HG03064 (cell line): ENCODE measurements around the gene IGLL1.
"Not testable (repeated sequence)": the region's sequence is repeated elsewhere in the genome, so short reads cannot be mapped to it uniquely, and the experiment has no call there.

Experiments used
- ATAC-seq: cut with Tn5 transposase; IDR thresholded peaks from one replicate; pipeline ENCODE4 v1.9.1; 2021; ENCODE audit warnings: low read depth; ENCODE audit not compliant: unreplicated experiment

IGLL1 gene

DNA sequence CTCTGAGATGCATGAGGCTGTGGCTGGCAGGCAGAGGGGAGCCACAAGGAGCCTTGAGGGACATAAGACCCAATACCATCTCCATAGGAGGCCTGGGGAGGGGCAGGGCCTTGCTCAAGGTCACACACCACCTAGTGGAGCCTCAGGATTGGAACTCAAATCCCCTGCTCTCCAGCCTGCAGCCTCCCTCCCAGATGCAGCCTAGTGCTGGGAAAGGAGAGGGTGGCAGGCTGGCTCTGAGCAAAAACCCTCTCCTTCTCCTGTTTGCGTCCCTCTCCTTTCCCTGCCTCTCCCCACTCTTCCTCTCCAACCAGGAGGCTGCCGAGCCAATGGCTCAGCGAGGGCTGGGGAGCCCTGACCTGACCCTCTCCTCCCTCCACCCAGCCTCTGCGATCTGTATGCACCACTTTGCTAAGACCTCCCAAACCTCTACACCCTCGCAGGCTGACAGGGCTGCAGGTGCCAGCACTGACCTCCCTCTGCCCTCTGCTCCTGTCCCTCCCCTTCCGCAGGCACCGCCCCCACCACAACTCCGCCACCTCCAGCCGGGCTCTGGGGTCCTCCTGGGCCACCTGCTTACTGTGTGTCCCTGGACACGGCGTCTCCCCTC is 14.7 kb downstream of the IGLL1 start:
- no peak for ATAC-seq

DNA sequence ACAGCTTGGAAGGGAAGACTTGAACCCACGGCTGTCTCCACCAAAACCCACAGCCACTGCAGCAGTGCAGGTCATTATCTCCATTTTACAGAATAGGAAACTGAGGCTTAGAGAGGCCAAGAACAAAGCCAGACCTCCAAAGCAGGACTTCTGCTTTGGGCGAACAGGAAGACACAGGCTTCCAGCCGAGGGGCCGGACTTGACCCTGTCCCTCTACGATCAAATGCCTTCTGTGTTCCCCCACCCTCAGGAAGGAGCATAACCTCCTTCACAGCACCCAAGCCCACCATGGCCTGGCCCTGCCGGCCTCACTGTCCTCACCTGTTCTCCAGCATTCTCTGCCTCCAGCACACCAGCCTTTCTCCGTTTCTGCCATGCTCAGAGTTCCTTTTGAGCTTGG is 15.8 kb downstream of the IGLL1 start:
- no peak for ATAC-seq

DNA sequence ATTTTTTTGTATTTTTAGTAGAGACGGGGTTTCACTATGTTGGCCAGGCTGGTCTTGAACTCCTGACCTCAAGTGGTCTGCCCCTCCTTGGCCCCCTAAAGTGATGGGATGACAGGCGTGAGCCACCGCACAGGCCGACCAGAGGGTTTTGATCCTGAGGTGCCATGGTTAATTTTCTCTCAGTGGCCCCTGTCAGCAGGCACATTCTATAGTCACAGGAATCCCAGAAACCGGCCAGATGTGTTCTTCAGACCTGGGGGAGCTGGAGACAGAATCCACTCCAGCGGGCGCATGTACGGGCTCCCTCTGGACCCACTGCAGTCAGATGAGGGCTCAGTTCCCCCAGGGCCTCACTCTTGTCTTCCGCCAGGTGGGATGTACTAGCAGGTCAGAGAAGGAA is 17.0 kb downstream of the IGLL1 start:
- no peak for ATAC-seq

DNA sequence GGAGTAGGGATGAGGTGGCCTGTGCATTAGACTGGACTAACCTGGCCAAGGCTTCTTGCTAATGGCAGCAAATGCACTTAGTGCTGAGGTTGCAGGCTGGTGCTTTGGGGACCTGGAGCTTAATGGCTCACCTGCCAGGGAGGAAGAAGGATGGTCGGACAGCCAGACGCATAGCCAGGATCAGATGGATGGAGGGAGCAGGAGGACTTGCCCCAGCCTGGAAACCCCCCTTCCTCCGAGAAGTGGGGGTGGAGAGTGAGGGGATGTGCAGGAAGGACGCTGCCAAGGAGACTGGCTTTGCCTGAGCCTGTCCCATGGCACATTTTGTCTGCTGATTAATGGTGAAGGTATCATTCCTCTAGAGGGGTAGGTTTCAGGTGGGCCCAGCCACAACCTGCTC is 17.9 kb downstream of the IGLL1 start:
- ATAC-seq = no peak

DNA sequence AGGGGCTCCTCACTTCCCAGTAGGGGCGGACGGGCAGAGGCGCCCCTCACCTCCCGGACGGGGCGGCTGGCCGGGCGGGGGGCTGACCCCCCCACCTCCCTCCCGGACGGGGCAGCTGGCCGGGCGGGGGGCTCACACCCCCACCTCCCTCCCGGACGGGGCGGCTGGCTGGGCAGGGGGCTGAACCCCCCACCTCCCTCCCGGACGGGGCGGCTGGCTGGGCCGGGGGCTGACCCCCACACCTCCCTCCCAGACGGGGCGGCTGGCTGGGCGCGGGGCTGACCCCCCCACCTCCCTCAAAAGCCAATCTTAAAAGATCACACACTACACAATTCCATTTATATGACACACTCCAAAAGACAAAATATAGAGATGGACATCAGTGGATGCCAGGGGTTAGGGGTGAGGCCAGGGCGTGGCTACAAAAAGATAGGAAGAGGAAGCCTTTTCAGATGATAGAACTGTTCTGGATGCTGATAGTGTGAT is 19.0 kb downstream of the IGLL1 start:
- ATAC-seq = not testable (repeated sequence)

DNA sequence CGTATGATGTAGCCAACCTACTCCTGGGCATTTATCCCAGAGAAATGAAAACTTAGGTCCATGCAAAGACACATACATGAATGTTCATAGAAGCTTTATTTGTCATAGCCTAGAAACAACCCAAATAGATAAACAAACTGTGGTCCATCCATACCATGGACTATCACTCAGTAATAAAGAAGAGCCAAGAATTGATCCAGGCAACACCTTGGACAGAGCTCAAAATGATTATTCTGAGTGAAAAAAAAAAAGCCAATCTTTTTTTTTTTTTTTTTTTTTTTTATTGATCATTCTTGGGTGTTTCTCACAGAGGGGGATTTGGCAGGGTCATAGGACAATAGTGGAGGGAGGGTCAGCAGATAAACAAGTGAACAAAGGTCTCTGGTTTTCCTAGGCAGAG is 19.9 kb downstream of the IGLL1 start:
- not testable (repeated sequence) for ATAC-seq

DNA sequence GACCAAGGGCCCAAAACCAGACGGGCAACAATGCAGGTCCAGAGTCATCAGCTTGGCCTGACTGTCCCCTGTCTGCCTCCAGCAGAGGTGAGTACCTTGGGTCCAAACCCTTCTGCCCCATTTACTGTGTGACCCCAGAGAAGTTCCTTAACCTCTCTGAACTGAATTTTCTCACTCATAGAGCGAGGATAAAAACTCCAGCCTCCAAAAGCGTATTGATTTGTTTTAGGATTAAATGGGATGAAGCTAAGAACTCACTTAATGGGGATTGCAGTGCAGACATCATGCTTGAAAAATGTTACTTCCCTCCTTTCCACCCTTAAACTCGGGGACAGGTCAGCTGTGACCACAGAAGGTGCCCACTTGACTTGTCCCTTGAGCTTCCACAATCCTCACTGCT is 22.6 kb downstream of the IGLL1 start:
- no peak for ATAC-seq

DNA sequence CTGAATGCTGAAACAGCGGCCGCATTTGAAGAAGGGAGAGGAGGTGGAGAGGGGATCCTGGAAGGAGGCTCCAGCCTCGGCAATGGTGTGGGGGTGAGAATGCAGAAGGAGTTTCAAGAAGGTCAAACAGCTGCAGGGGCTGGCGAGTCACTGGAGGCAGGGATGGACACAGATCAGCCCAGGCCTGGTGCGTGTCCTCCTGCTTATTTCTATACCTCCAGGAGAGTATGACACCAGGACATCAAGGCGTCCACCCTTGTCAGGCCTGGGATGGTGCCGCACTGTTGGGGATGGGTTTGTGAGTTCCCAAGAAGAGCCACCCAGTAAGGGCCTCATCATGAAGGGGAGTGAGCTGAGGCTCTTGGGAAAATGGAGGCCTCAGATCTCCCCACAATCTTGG is 23.1 kb downstream of the IGLL1 start:
- ATAC-seq = no peak

DNA sequence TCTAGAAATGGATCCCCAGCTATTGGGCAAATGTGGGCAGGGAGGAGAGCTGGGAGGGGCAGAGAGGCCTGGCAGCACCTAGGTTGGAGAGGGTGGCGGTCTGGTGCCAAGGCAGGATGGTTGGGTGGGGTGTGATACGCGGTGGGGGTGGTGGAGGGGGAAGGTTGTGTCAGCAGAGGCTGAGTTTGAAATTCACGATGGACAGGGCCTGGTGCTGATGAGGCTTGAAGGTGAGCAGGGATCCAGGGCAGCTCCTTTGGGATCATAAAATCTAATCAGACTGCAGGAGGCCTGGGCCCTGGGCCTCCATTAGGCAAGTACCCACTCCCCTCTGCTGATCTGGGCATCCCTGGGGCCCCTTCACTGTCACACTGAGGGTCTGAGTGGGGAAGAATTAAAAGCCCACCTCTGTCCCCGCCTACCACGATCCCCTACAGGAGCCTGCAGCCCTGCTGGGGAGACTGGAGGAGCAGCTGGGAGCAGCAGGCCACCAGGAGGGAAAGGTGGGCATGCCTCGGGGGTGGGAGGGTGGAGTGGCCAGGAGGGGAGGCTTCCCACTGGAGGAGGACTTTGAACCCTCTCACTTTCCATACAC is 24.0 kb downstream of the IGLL1 start:
- ATAC-seq = no peak

DNA sequence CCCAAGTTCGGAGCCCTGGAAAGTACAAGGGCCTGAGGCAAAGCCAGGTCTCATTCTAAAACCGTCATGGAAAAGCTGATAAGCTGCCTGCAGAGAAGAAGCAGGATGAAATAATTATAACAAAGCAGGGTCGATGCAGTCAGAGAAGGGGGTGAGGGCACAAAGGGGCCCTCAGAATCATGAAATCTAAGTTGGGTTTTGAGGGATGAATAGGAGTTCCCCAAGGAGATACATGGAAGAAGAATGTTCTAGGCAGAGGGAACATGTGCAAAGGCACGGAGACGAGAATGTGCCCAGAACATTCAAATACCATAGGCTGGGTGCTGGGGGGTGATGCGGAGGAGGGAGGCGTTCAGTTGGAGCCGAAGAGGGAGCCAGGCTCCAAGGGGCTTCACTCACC is 25.0 kb downstream of the IGLL1 start:
- no peak for ATAC-seq

DNA sequence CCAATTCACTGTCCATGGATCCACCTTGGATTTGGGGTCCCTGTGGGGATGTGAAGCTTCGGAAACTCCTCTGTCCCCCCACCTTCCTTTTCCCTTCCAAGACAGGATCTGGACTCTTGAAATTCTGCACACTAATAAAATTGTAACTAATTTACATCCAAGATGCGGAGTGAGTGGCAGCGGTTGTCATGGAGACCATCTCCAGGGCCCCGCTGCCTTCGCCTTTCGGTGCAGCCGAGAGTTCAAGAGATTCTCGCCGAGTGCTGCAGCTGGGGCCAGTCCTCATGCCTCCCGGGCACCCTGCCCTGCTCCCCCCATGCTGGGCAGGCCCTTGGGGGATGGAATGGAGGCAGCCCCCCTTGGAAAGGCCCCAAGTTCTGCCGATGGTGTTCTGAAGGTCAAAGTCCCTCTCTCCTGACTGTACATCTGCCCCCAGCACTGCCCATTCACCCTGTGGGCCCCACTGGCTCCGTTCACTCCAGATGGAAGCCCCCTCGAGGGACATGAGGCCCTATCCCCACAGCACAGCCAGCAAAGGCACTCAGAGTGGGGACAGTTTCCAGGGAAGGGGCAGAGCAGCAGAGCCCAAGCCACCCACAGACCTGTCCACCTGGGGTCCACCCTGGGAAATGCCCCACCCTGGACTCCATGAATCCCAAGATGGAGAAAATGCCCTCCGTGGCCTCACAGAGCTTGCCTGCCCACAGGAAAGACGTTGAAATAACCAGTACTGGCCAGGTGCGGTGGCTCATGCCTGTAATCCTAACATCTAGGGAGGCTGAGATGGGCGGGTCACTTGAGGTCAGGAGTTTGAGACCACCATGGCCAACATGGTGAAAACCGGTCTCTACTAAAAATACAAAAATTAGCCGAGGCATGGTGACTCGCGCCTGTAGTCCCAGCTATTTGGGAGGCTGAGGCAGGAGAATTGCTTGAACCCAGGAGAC is 25.9 kb downstream of the IGLL1 start:
- ATAC-seq = no peak

DNA sequence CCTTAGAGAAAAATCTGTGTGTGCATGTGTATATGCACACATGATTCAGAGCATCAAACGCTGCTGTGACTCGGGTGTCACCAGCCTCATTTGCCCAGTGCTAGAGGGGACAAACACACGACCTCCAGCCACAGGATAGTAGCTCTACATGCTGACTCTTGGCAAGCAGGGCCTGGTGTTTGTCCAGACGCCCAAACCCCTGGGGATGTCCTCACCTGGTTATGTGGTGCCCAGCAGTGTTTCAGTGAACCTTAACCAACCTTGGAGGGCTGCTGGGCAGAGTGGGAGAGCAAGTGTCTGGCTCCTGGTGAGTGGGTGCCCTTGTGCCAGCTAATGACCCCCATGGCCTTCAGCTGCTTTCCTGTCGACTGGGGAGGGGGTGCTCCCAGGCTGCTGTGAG is 26.7 kb downstream of the IGLL1 start:
- no peak for ATAC-seq

DNA sequence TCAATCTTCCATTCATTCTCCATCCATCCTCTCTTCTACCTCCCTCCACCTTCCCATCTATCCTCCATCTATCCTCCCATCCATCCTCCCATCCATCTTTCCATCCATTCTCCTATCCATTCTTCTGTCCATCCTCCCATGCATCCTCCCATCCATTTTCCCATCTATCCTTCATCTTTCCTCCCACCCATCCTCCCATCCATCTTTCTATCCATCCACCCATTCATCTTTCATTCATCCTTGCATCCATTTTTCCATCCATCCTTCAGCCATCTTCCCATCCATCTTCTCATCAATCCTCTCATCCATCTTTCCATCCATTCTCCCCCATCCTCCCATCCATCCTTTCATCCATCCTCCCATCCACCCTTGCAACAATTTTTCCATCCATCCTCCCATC is 27.5 kb downstream of the IGLL1 start:
- no peak for ATAC-seq

DNA sequence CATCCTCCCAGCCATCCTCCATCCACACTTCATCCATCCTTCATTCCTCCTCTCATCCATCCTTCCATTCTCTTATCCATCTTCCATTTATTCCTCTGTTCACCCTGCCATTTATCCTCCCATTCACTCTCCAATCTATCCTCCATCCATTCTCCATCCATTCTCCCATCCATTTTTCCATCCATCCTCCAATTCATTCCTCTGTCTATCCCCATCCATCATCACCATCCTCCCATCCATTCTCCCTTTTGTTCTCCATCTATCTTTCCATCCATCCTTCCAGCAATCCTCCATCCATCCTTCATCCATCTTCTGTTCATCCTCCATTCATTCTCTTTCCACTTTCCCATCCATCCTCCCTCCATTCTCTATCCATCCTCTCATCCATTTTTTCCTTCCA is 28.7 kb downstream of the IGLL1 start:
- ATAC-seq = no peak

DNA sequence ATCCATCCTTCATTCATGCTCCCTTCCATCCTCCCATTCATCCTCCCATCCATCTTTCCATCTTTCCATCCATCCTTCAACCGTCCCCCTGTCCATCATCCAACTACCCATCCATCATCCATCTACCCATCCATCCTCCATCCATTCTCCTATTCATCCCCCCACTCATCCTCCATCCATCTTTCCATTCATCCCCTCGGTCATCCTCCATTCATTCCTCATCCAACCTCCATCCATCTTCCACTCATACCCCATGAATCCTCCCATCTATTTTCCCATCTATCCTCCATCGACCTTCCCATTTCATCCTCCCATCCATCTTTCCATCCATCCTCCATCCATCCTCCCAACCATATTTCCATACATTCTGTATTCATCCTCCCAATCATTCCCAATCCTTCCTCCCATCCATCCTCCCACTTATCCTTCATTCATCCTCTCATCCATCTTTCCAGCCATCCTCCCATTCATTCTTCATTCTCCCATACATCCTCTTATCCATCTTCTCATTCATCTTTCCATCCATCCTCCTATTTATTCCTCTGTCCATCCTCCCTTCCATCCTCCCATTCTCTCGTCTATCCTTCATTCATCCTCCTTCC is 29.9 kb downstream of the IGLL1 start:
- no peak for ATAC-seq

DNA sequence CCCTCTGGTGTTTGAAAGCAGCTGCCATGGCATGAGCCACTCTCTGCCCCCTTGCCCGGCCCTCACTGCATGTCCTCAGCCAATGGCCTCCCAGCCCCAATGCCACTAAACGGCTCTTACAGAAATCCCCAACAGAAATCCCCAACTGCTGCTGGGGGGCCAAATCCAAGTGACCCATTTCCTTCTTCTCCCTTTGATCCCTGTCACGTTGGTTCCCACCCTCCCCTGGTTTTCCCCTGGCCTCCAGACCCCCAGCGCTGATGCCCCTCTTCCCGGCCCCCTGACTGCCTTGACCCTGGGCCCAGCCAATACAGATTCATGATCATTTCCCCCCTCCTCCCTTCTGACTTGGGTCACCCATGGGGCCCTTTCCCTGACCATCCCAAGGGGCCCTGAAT is 30.9 kb downstream of the IGLL1 start:
- no peak for ATAC-seq

DNA sequence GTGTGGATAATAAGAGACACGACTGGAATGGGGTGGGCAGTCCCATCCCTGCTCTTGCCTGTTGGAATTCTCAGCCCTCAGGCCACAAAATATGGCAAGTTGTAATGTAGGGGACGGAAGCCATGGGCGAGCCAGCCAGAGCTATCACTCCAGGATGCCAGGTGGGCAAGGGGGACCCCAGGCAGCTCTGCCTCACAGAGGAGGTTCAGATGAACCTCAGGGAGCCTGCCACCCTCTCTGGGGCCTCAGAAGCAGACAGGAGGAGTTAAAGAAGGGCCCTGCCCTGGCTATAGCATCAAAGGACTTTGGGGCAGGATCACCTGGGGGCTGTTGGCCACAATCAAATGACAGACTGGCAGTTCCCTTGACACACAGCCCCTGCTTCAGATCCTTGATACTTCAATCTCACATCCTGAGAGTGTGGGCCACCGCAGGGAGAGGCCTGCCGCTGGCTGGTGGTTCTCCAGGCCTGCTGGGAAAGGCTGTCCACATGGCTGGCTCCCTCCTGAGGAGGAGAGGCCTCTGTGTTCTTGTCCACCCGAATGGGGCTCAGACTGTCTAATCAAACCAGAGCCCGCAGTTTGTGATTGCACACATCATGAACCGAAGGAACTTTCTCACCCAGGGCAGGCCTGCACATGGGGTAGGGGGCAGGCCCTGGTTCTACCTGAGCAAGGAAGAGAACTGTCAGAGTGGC is 31.4 kb downstream of the IGLL1 start:
- no peak for ATAC-seq

DNA sequence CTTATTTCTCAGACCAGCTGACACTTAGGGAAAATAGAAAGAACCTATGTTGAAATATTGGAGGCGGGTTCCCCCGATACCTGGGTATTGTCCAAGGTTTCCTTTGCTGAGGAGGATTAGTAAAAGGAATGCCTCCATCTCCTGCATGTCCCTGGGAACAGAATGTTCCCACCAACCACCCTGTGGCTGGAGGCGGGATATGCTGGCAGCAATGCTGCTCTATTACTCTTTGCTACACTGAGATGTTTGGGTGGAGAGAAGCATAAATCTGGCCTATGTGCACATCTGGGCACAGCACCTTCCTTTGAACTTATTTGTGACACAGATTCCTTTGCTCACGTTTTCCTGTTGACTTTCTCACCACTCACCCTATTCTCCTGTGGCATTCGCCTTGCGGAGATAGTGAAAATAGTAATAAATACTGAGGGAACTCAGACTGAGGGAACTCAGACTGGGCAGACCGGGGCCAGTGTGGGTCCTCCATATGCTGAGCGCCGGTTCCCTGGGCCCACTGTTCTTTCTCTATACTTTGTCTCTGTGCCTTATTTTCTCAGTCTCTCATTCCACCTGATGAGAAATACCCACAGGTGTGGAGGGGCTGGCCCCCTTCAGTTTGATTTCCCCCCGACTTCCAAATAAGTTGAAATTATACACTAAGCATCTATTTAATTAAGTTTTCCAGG is 32.1 kb downstream of the IGLL1 start:
- no peak for ATAC-seq

DNA sequence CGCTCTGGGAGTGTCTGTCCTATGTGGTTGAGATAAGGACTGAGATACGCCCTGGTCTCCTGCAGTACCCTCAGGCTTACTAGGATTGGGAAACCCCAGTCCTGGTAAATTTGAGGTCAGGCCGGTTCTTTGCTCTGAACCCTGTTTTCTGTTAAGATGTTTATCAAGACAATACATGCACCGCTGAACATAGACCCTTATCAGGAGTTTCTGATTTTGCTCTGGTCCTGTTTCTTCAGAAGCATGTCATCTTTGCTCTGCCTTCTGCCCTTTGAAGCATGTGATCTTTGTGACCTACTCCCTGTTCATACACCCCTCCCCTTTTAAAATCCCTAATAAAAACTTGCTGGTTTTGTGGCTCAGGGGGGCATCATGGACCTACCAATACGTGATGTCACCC is 32.7 kb downstream of the IGLL1 start:
- ATAC-seq = not testable (repeated sequence)

DNA sequence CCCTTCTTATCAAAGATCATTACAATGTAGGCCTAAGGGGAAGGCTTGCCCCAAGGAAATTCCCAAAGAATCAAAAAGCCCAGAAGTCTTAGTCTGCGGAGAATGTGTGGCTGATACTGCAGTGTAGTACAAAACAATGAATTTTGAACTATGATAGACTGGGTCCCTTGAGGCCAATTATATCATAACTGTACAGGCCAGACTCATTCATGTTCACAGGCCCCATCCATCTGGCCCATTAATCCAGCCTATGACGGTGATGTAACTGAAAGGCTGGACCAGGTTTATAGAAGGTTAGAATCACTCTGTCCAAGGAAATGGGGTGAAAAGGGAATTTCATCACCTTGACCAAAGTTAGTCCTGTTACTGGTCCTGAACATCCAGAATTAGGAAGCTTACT is 35.2 kb downstream of the IGLL1 start:
- no peak for ATAC-seq
